GM12872 (cell line): ENCODE measurements around the gene FUT8.

Source experiments
- CTCF ChIP-seq: IDR thresholded peaks from 3 replicates; pipeline ENCODE4 v1.5.1; 2011; ENCODE audit warnings: low read depth, mild to moderate bottlenecking, low read length, moderate library complexity; ENCODE audit not compliant: insufficient read depth

FUT8 gene

GRCh38 chr14:65421201-65421981 is 8.9 kb downstream of the FUT8 start:
- no peak for TF ChIP-seq CTCF

GRCh38 chr14:65422088-65422834 is 9.7 kb downstream of the FUT8 start:
- TF ChIP-seq CTCF, result no peak

GRCh38 chr14:65423982-65424381 is 11.5 kb downstream of the FUT8 start:
- no peak for TF ChIP-seq CTCF

GRCh38 chr14:65424531-65424930 is 12.0 kb downstream of the FUT8 start:
- TF ChIP-seq CTCF, result no peak

GRCh38 chr14:65425885-65426284 is 13.4 kb downstream of the FUT8 start:
- TF ChIP-seq CTCF, result no peak

- no peak for TF ChIP-seq CTCF
Observed at GRCh38 chr14:65428691-65429090, 16.2 kb downstream of the FUT8 start.

GRCh38 chr14:65429757-65430156 is 17.2 kb downstream of the FUT8 start:
- TF ChIP-seq CTCF, result no peak
